DMS 273 treated with DMSO at 0.1 percent for 48 hours (cell line): ENCODE results near the gene CLIC5.

Experiments
- DNase-seq: peaks from one replicate; lab custom pipeline; 2025; lab: John Stamatoyannopoulos, UW

CLIC5 gene

GRCh38 chr6:46035242-46035641, 19.6 kb upstream of the CLIC5 start:
- DNase-seq = no peak

DNA sequence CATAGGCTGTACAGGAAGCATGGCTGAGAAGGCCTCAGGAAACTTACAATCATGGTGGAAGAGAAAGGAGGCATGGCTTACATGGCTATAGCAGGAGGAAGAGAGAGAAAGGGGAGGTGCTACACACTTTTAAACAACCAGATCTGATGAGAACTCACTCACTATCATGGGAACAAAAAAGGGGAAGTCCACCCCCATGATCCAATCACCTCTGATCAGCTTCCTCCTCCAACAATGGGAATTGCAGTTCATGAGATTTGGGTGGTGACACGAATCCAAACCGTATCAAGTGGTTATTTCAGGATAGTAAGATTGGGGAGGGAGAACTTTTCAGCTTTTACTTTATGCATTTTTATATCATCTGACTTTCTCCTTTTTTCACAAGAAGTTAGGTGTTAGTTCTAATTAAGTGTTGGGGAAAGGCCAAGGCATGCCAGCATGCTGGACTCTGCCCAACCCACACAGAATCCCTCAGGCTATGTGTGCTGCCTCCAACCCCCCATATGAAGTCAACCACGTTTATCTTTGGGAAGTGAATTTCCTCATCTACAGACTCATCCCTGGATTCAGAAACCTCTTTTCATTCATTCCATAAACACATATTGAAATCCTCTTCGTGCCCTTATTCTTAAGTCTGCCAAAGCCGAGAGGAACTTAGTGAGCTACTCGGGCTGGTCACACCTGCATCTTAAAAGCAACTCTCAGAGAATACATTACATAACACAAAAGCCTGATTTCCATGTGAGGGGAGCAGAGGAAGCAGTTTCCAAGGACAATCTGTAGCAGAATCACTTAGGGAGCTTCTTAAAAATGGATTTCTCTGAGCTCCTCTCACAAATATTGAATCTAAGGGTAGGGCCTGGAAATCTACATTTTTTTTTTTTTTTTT, 16.7 kb upstream of the CLIC5 start:
- no peak for DNase-seq

DNA sequence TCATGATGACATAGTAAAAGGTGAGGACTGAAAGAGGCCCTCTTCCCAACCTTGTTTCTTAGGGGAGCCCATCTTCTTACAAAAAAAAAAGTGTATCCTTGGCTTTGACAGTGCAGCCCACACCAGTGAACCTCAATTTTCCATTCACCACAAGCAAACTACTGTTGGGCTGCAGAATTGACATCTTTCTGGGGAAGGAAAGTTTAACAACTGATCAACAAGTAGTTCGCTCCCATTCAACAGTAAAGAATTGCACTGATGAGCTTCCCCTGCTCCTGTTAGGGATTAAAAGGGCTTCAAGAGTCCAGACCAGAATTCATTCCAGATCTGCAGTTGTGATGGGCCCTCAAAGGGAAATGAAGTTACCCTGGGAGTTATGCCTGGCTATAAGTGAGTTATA, 13.9 kb upstream of the CLIC5 start:
- DNase-seq = no peak

GRCh38 chr6:46026307-46026706, 10.6 kb upstream of the CLIC5 start:
- no peak for DNase-seq

GRCh38 chr6:46025573-46025972, 9.9 kb upstream of the CLIC5 start:
- no peak for DNase-seq

GRCh38 chr6:46024124-46024769, 8.6 kb upstream of the CLIC5 start:
- DNase-seq = no peak

DNA sequence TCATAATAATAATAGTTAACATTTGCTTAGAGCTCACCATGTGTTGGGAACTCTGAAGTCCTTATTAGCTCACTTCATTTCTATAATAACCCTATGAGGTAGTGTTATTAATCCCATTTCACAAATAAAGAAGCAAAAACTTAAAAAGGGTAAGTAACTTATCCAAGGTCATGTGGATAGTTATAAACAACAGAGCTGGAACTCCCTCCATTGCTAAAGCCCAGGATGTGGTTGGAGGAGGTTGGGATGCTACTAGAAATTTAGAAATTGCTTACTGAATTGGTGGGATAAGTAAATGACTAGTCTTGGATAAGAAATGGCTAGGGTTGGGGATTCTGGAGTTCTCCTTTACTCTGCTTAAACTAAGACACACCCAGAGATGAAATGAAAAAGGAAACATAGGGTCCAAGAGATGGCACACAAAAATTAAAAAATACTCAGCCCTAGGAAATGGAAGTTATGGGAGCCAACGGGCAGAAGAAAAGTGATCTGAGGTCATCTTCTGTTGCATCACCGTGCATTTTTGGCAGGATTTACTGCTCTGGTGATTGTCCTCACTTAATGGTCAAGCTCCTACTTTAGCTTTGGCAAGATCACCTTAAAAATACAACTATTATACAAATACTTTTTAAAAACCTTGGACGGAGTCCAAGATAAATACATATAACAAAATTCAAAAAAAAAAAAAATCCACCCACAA, 7.7 kb upstream of the CLIC5 start:
- no peak for DNase-seq

DNA sequence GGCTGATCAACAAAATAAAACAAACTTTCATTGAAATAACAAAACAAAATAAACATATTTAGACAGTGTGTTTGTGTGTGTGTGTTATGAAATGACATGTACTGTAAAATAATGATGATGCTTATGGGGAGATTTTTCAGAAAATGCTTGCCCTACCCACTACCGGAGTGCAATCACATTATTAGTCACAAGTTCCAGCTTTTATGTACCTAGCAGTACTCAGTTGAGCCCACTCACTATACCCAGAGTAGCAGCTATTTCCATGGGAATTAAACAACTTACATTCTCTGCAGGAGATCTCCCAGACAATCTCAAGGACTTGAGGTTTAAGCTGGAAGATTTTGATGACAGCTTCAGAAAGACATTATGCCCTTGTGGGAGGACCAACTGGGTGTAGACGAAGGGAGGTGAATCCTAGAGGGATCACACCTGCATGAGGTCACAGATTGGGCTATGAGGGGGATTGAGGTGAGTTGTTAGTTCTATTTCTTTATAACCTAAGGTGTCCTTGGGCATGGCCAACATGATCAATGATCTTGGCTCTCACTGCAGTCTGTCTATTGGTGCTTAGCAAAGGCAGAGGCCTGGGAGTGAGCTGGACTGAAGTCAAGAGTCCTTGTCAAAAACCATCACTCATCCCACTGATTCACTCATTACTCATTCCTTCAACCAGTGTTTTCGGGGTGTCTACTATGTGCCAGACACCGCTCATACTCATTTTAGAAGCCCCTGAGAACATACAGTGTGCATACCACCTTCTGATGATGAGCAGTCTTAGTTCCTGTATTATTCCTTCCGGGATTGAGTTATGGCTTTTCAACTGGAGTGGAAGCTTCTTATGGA, 6.7 kb upstream of the CLIC5 start:
- DNase-seq = no peak

GRCh38 chr6:46017726-46018125, 2.1 kb upstream of the CLIC5 start:
- no peak for DNase-seq

- DNase-seq = no peak
Measured at GRCh38 chr6:46016063-46016608, 476 bp upstream of the CLIC5 start.

GRCh38 chr6:46014511-46015118, 1.0 kb downstream of the CLIC5 start:
- DNase-seq = no peak

DNA sequence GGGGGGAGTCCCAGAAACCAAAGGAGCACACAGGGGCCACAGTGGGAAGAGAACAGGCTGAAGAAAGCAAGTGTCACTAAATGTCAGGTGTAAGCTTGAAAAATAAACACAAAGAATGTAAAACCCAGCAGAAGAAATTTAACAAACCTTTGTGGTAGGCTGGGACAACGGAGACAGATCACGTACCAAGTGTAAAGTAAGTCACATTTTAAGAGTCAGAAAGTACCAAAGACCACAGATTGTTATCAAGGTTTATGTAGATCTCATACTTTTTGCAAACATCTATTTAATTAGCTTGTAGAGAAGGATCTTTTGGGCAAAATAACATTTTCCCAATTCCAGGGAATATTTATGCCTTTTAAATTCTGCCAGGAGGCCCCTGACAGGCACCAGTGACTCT, 1.6 kb downstream of the CLIC5 start:
- DNase-seq = no peak

DNA sequence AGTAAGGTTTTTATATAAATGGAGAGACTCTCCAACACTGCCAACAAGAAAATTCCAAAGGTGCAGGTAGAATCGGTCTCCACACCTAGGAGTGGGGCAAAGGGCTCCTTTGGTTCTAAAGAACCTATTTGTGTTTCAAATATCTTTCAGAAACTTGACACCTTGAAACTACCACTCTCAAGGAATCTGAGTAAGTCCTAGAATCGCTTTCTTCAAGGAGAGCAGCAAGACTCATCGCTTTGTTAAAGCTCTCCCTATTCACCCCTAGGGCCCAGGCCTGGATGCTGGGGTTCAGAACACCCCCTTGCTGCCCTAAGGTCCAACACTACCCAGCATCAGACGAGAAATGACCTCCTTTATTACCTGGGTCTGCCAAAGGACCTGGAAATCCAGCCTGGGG, 2.0 kb downstream of the CLIC5 start:
- DNase-seq = no peak

DNA sequence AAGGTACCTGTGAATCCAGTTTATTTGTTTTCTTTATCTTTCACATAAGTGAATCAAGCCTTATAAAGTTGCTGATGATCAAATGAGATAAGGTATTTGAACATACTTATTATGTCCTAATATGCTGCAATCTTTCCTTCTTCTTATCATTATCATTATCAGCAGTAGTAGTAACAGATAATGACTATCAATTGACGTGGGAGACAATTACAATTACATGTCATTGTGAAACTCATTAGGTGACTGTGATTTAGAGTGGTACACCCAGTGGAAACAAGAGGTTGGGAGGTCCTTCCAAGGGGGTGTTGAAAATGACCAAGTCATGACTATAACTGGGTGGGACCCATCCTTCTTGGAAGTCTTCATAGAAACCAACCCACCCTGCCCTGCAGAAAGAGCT, 2.8 kb downstream of the CLIC5 start:
- no peak for DNase-seq

DNA sequence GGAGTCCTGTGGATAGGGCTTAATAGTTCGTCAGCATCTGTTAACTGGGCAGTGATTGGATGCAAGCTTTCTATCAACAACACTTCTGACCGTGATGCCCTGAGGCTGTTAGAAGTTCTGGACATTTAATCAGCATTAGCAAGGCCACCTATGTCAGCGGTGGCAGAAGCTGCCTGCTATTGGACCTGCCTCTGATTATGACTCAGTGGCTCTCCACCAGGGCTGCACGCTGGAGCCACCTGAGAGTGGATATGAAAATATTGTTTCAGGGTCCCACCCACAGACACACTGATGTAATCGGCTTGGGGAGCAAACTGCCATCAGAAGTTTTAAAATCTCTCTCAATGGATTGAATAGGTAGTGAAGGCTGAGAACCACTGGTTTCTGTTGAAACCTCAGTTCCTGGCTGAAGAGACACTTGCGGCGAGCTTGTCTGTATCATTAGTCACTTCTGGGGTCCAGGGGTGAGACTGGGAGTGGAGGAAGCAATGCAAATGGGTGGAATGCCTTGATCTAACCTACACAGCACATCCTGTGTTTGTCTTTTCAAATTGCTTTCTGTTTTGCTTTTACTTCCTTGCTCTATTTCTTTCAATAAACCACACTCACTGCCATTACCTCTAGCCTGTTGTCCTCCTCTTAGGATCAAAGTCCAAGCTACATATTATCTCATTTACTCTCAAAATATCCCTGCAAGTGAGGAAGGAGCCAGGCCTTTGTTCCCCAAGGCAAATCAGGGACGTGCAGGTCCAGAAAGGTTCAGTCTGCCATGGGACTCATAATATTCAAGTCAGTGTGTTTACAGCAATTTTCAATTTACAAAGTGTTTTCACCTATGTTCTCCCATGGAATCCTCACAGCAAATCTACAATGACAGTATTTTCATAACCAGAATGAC, 4.2 kb downstream of the CLIC5 start:
- DNase-seq = no peak

GRCh38 chr6:46010771-46011170, 4.9 kb downstream of the CLIC5 start:
- no peak for DNase-seq

DNA sequence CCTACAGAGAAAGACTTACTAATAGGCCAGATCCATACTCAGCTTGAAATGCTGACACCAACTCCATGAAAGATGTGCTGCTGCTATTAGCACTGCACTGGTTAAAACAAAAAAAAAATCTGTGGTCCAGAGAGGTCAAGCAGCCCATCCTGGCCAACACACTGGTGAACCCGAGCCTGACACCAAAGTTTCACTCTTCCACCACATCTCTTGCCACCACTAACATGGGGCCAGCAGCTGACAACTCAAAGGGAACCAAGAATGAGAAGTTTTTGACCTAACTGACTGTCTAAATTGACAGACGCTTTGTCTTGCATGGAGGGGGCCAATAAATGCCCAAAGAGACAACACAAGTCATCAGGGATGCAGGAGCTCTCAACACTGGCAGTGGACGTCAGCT, 5.4 kb downstream of the CLIC5 start:
- no peak for DNase-seq

DNA sequence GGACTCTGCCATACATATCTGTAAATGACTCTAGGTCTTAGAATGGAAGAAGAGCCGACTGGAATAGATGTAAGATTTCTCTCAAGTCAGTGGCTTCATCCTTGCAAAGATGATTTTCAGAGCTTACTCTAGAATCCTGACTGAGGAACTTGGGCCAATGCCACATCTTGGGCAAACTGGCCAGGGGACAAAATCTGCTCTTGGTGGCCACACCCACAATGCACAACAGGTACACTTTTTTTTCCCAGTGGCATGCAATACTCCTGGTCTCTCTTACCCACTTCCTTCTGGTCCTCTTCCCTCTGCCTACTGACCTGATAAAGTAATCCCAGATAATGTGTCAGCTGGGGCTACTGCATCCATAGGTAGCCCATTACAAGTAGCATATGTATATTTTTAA, 13.4 kb downstream of the CLIC5 start:
- no peak for DNase-seq

DNA sequence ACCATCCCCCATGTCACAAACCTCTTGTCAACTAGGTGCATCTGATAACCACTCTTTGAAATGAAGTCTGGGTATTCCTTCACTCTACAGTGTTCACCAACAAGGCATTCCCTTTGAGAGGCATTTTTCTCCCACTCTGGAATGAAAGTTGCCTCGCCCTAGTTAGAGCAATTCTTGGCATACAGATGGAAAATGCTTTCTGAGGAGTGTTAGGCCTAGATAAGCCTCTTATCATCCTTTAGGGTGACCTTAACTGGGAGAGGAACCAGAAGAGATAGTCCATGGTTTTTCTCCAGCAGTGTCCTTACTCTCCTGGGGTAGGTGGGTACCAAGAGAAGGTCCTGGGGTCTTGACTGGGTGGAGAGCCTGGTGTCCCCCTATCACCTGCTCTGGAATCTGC, 14.8 kb downstream of the CLIC5 start:
- DNase-seq = no peak

GRCh38 chr6:45998524-45998923, 17.1 kb downstream of the CLIC5 start:
- DNase-seq = no peak
